Measurements from ENCODE around the gene CFAP77.

- TF ChIP-seq EZH2 (IDR thresholded peaks at IDR 0.05; ENCODE audit: insufficient read depth, poor library complexity, severe bottlenecking) (no peak), EZH2phosphoT487 (IDR thresholded peaks at IDR 0.05; ENCODE audit: insufficient read depth, low read depth) (no peak)
Measured at GRCh38 chr9:132562306-132562573, 152.2 kb downstream of the CFAP77 start.
